Measurements from ENCODE around the gene SEC16A.
A peak's percentile ranks its signal among the peaks of the same experiment; 100 is the strongest.
"Not testable (repeated sequence)": the region's sequence is repeated elsewhere in the genome, so short reads cannot be mapped to it uniquely, and the experiment has no call there.

The SEC16A gene

GRCh38 chr9:136422876-136423275 lies 60.0 kb downstream of the SEC16A start:
- no peak for DNase-seq

GRCh38 chr9:136421791-136422190 lies 61.0 kb downstream of the SEC16A start:
- DNase-seq, result no peak

- no peak for DNase-seq
Measured at GRCh38 chr9:136419092-136419420, 63.8 kb downstream of the SEC16A start.

- DNase-seq, result no peak
Measured at GRCh38 chr9:136418182-136419091, 64.4 kb downstream of the SEC16A start.

GRCh38 chr9:136416914-136417313 lies 65.9 kb downstream of the SEC16A start:
- DNase-seq, result no peak

GRCh38 chr9:136416427-136416826 lies 66.4 kb downstream of the SEC16A start:
- DNase-seq, result no peak

GRCh38 chr9:136412962-136413361 lies 69.9 kb downstream of the SEC16A start:
- no peak for DNase-seq

- no peak for DNase-seq
Measured at GRCh38 chr9:136411378-136411777, 71.5 kb downstream of the SEC16A start.

- peak; percentile 72 for DNase-seq
Measured at GRCh38 chr9:136410500-136411287, 72.1 kb downstream of the SEC16A start, which contains the start of the genes ENTR1 and PMPCA. ENTR1 (minus strand) TSS chr9:136410614; CDS start chr9:136410397, 217 bp downstream. PMPCA (plus strand) TSS chr9:136410658; CDS start chr9:136410669, 11 bp downstream.

- DNase-seq, result no peak
Measured at GRCh38 chr9:136409557-136410455, 73.0 kb downstream of the SEC16A start.

GRCh38 chr9:136407911-136408310 lies 74.9 kb downstream of the SEC16A start:
- DNase-seq, result no peak

- not testable (repeated sequence) for DNase-seq
Measured at GRCh38 chr9:136407061-136407460, 75.8 kb downstream of the SEC16A start.

GRCh38 chr9:136405904-136406303 lies 76.9 kb downstream of the SEC16A start:
- DNase-seq, result not testable (repeated sequence)

GRCh38 chr9:136405481-136405880 lies 77.4 kb downstream of the SEC16A start:
- DNase-seq, result no peak

- no peak for DNase-seq
Measured at GRCh38 chr9:136404801-136405136, 78.1 kb downstream of the SEC16A start.

GRCh38 chr9:136403915-136404800 lies 78.7 kb downstream of the SEC16A start:
- no peak for DNase-seq

- DNase-seq, result peak; percentile 42
Measured at GRCh38 chr9:136403538-136403914, 79.3 kb downstream of the SEC16A start.

GRCh38 chr9:136402067-136402466 lies 80.8 kb downstream of the SEC16A start:
- no peak for DNase-seq

- DNase-seq, result no peak
Measured at GRCh38 chr9:136401173-136401922, 81.5 kb downstream of the SEC16A start.

GRCh38 chr9:136400038-136400834 lies 82.6 kb downstream of the SEC16A start, which contains the start of gene SNAPC4:
SNAPC4 (minus strand) TSS chr9:136400170; CDS start chr9:136398428, 1,742 bp downstream.
- peak; percentile 58 for DNase-seq

All from NK-92 treated with Interleukin-12 subunit alpha and Interleukin-12 subunit beta, amount 100 ng/mL, for 24 hours (cell line).